Stimulated activated naive CD4-positive, alpha-beta T cell (primary cell): ENCODE results near the gene ADH4.
"Not testable (repeated sequence)": the region's sequence is repeated elsewhere in the genome, so short reads cannot be mapped to it uniquely, and the experiment has no call there.

ENCODE experiments used
- DNase-seq, 6 experiments: peaks; one replicate each; lab custom pipeline; 2025; lab: John Stamatoyannopoulos, UW

ADH4 gene

GRCh38 chr4:99080869-99081268 lies 63.2 kb downstream of the ADH4 start:
- not testable (repeated sequence) for DNase-seq

GRCh38 chr4:99079625-99080295 lies 64.3 kb downstream of the ADH4 start:
- DNase-seq = no peak

GRCh38 chr4:99078931-99079624 lies 65.0 kb downstream of the ADH4 start:
- DNase-seq = no peak

GRCh38 chr4:99078336-99078735 lies 65.8 kb downstream of the ADH4 start:
- DNase-seq = no peak

GRCh38 chr4:99077177-99077576 lies 66.9 kb downstream of the ADH4 start:
- DNase-seq = no peak

GRCh38 chr4:99076292-99076976 lies 67.7 kb downstream of the ADH4 start:
- DNase-seq = no peak

GRCh38 chr4:99074816-99075215 lies 69.3 kb downstream of the ADH4 start:
- no peak for DNase-seq
